Natural killer cell treated with Interleukin-12 subunit alpha and Interleukin-12 subunit beta and Interleukin-15 and Interleukin-18, amount 100 ng/mL, for 72 hours (primary cell): ENCODE measurements around the gene CTNNA2. TPM values are rescaled to one million over a fixed set of nuclear protein-coding genes. Genes with fewer than 3 reads are reported as not detected.

Source experiments
- ATAC-seq, 2 donors: fragments of 150-1000 bp; cut with Tn5 transposase in 1 of 2; sonication (Bioruptor Pico), chemical (Tn5 transposase) in 1 of 2; 2 replicates each; pipeline ENCODE4 v1.10.0; 2021
- DNase-seq: peaks from one replicate; pipeline ENCODE4 v3.0.0; 2022; ENCODE audit warnings: low spot score
- H3K27ac Mint-ChIP-seq, 2 donors: 1 replicate in 1 of 2; 2 replicates in 1 of 2; pipeline ENCODE4 v1.8.0; 2022; ENCODE audit warnings: mixed read lengths in 2 of 2, mild to moderate bottlenecking in 1 of 2, moderate library complexity in 1 of 2
- H3K27me3 Mint-ChIP-seq, 2 donors: 1 replicate in 1 of 2; 2 replicates in 1 of 2; pipeline ENCODE4 v1.8.0; 2022; ENCODE audit warnings: mixed read lengths in 2 of 2
- H3K36me3 Mint-ChIP-seq: one replicate; pipeline ENCODE4 v1.8.0; 2022; ENCODE audit warnings: mixed read lengths
- H3K4me1 Mint-ChIP-seq, 2 donors: 1 replicate in 1 of 2; 2 replicates in 1 of 2; pipeline ENCODE4 v1.8.0; 2022; ENCODE audit warnings: low read depth in 2 of 2, mixed read lengths in 2 of 2, mild to moderate bottlenecking in 1 of 2
- H3K4me3 Mint-ChIP-seq: one replicate; pipeline ENCODE4 v1.8.0; 2022; ENCODE audit warnings: mixed read lengths
- H3K9me3 Mint-ChIP-seq: 2 replicates; pipeline ENCODE4 v1.8.0; 2022; ENCODE audit warnings: mixed read lengths
- total RNA-seq, 2 donors: library from RNA; stranded (reverse); gene quantifications; one replicate each; pipeline ENCODE4 v1.2.3, GENCODE V29; 2022

The CTNNA2 gene
- total RNA-seq, 2 donors from 2014 or later, result not detected

- Mint-ChIP-seq H3K36me3 (no peaks in the 10 kb centered on the region), H3K27ac (no peak overlapping the region), H3K9me3 (peaks cover 11% of the 10 kb centered on the region), H3K4me3 (no peak overlapping the region), H3K27me3 (no peaks in the 10 kb centered on the region), H3K4me1 (no peaks in the 10 kb centered on the region)
- DNase-seq (no peak), ATAC-seq (no peak)
Observed at GRCh38 chr2:80579756-80580155, 1066.9 kb downstream of the CTNNA2 start.

DNA sequence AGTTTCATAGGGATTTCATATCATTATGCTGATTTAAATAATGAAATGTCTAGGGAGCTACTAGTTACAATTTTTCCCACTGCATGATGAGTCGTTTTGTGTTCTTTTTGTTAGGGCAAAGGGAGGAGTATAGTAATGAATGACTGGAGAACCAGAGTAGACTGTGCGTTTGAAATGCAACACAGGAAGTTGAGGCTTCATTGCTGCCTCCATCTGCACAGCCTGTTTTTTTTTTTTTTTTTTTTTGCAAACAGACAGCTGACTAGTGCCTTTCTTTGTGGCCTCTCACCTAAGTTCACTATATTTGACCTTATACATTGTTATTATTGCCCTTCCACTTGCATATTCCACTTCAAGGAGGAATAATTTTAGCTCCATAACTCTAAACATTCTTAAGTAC lies 1078.4 kb downstream of the CTNNA2 start:
- Mint-ChIP-seq H3K27me3 (no peaks in the 10 kb centered on the region), H3K9me3 (peaks cover 21% of the 10 kb centered on the region), H3K4me1 (no peaks in the 10 kb centered on the region), H3K4me3 (no peak overlapping the region), H3K36me3 (no peaks in the 10 kb centered on the region), H3K27ac (no peak overlapping the region)
- DNase-seq (no peak), ATAC-seq (no peak)

DNA sequence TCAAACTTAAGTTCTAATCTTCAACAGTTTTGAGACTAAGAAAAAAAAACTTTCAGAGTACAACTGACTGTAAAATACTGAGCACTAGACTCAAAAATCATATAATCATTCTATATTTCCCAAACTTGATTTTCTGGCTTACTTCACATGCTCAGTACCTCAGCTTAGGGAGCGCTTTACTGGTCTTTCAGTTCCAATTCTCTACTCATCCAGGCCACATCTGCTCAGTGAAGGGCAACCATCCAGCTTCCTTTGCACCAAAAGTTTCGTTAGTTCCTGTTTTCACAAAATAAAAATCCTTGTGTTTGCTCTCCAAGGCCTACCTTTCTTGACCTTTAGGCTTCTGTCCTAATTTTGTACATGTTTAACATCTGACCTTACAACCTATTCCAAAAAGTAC lies 1079.3 kb downstream of the CTNNA2 start:
- H3K27me3 Mint-ChIP-seq, result no peaks in the 10 kb centered on the region
- H3K36me3 Mint-ChIP-seq, result peaks cover 6% of the 10 kb centered on the region
- peaks cover 20% of the 10 kb centered on the region for H3K9me3 Mint-ChIP-seq
- no peak overlapping the region for H3K27ac Mint-ChIP-seq
- no peak overlapping the region for H3K4me3 Mint-ChIP-seq
- ATAC-seq (no peak), DNase-seq (no peak)
- no peaks in the 10 kb centered on the region for H3K4me1 Mint-ChIP-seq

- H3K9me3 Mint-ChIP-seq, result peaks cover 9% of the 10 kb centered on the region
- peaks cover 13% of the 10 kb centered on the region for H3K36me3 Mint-ChIP-seq
Observed at GRCh38 chr2:80610108-80610507, 1097.3 kb downstream of the CTNNA2 start.

GRCh38 chr2:80621656-80622055 lies 1108.8 kb downstream of the CTNNA2 start:
- ATAC-seq, result no peak
- H3K4me1 Mint-ChIP-seq, result no peaks in the 10 kb centered on the region
- DNase-seq, result no peak
- no peak overlapping the region for H3K27ac Mint-ChIP-seq
- no peaks in the 10 kb centered on the region for H3K36me3 Mint-ChIP-seq
- no peak overlapping the region for H3K4me3 Mint-ChIP-seq
- peaks cover 9% of the 10 kb centered on the region for H3K9me3 Mint-ChIP-seq
- no peaks in the 10 kb centered on the region for H3K27me3 Mint-ChIP-seq

More at GRCh38 chr2:80610108-80610507, 1097.3 kb downstream of the CTNNA2 start:
- Mint-ChIP-seq H3K27me3 (no peaks in the 10 kb centered on the region), H3K4me3 (no peak overlapping the region), H3K27ac (no peak overlapping the region), H3K4me1 (no peaks in the 10 kb centered on the region)
- no peak for DNase-seq
- ATAC-seq, result no peak

DNA sequence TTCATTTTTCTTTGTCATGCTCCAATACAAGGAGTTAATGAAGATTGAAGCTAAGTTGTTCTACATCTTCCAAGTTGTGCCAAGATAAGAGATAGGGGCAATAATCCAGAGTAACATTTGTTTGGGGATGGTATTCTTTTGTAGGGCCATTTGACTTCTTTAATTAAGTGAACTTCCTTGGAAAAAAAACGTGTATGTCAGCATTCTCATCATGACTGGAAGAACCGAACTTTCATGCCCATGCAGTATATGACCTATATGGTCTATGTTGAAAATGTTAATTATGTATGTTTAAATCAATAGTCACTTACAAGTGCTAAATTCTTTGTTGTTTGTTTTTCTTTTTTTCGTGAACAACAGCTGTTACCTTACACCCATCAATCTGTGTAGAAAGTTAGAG lies 1111.2 kb downstream of the CTNNA2 start:
- H3K4me3 Mint-ChIP-seq, result no peak overlapping the region
- H3K27ac Mint-ChIP-seq, result no peak overlapping the region
- DNase-seq (no peak), ATAC-seq (no peak)
- H3K36me3 Mint-ChIP-seq, result no peaks in the 10 kb centered on the region
- peaks cover 12% of the 10 kb centered on the region for H3K9me3 Mint-ChIP-seq
- H3K27me3 Mint-ChIP-seq, result no peaks in the 10 kb centered on the region
- H3K4me1 Mint-ChIP-seq, result no peaks in the 10 kb centered on the region

- peaks cover 18% of the 10 kb centered on the region for H3K9me3 Mint-ChIP-seq
- H3K27ac Mint-ChIP-seq, result no peak overlapping the region
- H3K4me1 Mint-ChIP-seq, result no peaks in the 10 kb centered on the region
- ATAC-seq (no peak), DNase-seq (no peak)
- peaks cover 8% of the 10 kb centered on the region for H3K36me3 Mint-ChIP-seq
- H3K4me3 Mint-ChIP-seq, result no peak overlapping the region
- no peaks in the 10 kb centered on the region for H3K27me3 Mint-ChIP-seq
Observed at GRCh38 chr2:80634590-80634989, 1121.7 kb downstream of the CTNNA2 start.

GRCh38 chr2:80638783-80639182 lies 1125.9 kb downstream of the CTNNA2 start:
- H3K4me1 Mint-ChIP-seq, result no peaks in the 10 kb centered on the region
- H3K36me3 Mint-ChIP-seq, result peaks cover 12% of the 10 kb centered on the region
- H3K9me3 Mint-ChIP-seq, result peaks cover 25% of the 10 kb centered on the region
- H3K27ac Mint-ChIP-seq, result no peak overlapping the region
- no peak for ATAC-seq
- no peak overlapping the region for H3K4me3 Mint-ChIP-seq
- DNase-seq, result no peak
- H3K27me3 Mint-ChIP-seq, result no peaks in the 10 kb centered on the region

- no peak for DNase-seq
- Mint-ChIP-seq H3K27ac (no peak overlapping the region), H3K9me3 (peaks cover 19% of the 10 kb centered on the region), H3K4me3 (no peak overlapping the region), H3K27me3 (no peaks in the 10 kb centered on the region), H3K4me1 (no peaks in the 10 kb centered on the region), H3K36me3 (peaks cover 4% of the 10 kb centered on the region)
- ATAC-seq, result no peak
Observed at GRCh38 chr2:80642465-80642864, 1129.6 kb downstream of the CTNNA2 start.

DNA sequence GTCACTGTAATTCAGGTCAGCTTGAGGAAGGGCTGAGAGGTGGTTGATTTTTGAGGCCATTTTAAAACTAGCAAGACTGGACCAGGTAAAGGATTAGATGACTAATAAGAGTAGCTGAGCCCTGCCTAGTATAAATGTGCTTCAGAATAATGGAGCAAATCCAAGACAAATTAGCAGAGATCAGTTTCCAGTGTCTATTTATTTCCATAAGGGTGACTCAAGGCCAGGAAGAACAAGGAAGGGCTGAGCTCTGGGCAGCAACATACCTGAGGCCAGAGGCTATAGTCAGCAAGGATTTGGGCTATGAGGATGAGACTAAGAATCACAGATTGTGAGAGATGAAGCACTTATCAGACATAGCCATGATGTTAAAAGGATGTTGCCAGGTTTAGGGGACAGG lies 1130.7 kb downstream of the CTNNA2 start:
- DNase-seq (no peak), ATAC-seq (no peak)
- H3K27ac Mint-ChIP-seq, result no peak overlapping the region
- no peak overlapping the region for H3K4me3 Mint-ChIP-seq
- no peaks in the 10 kb centered on the region for H3K4me1 Mint-ChIP-seq
- H3K27me3 Mint-ChIP-seq, result no peaks in the 10 kb centered on the region
- peaks cover 4% of the 10 kb centered on the region for H3K36me3 Mint-ChIP-seq
- H3K9me3 Mint-ChIP-seq, result peaks cover 12% of the 10 kb centered on the region

- Mint-ChIP-seq H3K9me3 (peaks cover 22% of the 10 kb centered on the region), H3K27me3 (no peaks in the 10 kb centered on the region), H3K4me1 (no peaks in the 10 kb centered on the region), H3K27ac (no peak overlapping the region), H3K4me3 (no peak overlapping the region), H3K36me3 (peaks cover 13% of the 10 kb centered on the region)
- DNase-seq (no peak), ATAC-seq (no peak)
Observed at GRCh38 chr2:80651435-80651834, 1138.6 kb downstream of the CTNNA2 start.

GRCh38 chr2:80655265-80655664 lies 1142.4 kb downstream of the CTNNA2 start:
- Mint-ChIP-seq H3K27ac (no peak overlapping the region), H3K9me3 (peaks cover 25% of the 10 kb centered on the region), H3K36me3 (peaks cover 11% of the 10 kb centered on the region), H3K4me3 (no peak overlapping the region), H3K4me1 (no peaks in the 10 kb centered on the region), H3K27me3 (no peaks in the 10 kb centered on the region)
- ATAC-seq (no peak), DNase-seq (no peak)

DNA sequence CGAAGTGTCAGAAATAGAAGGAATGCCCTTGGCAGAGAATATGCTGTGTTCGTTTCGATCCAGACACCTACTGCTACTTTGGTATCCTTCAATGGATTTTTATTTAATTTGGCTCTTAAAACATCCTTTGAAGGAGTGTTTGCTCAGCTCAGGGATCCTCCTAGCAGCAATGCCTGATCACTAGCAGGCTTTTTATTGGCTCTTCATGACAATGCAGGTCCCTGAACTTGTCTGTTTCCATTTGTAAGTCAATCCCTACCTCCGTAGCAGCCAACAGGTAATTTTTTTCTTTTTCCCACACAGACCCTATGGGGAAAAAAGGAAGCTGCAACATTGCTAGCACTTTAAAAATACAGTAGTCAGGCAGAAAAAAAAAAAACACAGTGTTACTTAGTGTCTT lies 1157.9 kb downstream of the CTNNA2 start:
- Mint-ChIP-seq H3K36me3 (no peaks in the 10 kb centered on the region), H3K27ac (no peak overlapping the region), H3K27me3 (no peaks in the 10 kb centered on the region), H3K9me3 (peaks cover 13% of the 10 kb centered on the region), H3K4me3 (no peak overlapping the region), H3K4me1 (no peaks in the 10 kb centered on the region)
- ATAC-seq (no peak), DNase-seq (no peak)

GRCh38 chr2:80687524-80687923 lies 1174.7 kb downstream of the CTNNA2 start:
- H3K36me3 Mint-ChIP-seq, result peaks cover 1% of the 10 kb centered on the region
- DNase-seq, result no peak
- no peaks in the 10 kb centered on the region for H3K4me1 Mint-ChIP-seq
- H3K27me3 Mint-ChIP-seq, result no peaks in the 10 kb centered on the region
- H3K9me3 Mint-ChIP-seq, result peaks cover 9% of the 10 kb centered on the region
- H3K27ac Mint-ChIP-seq, result no peak overlapping the region
- ATAC-seq, result no peak
- no peak overlapping the region for H3K4me3 Mint-ChIP-seq

GRCh38 chr2:80689106-80689505 lies 1176.3 kb downstream of the CTNNA2 start:
- Mint-ChIP-seq H3K4me1 (no peaks in the 10 kb centered on the region), H3K9me3 (peaks cover 20% of the 10 kb centered on the region), H3K27me3 (no peaks in the 10 kb centered on the region), H3K27ac (no peak overlapping the region), H3K36me3 (peaks cover 8% of the 10 kb centered on the region), H3K4me3 (no peak overlapping the region)
- ATAC-seq (no peak), DNase-seq (no peak)
